ENCODE results near the gene DBH.

- TF ChIP-seq CTCF (IDR thresholded peaks at IDR 0.05) = no peak
- TF ChIP-seq POLR2A (IDR thresholded peaks at IDR 0.05) = no peak
Measured at GRCh38 chr9:133657120-133657661, 21.0 kb downstream of the DBH start.
